SK-N-SH treated with all-trans-retinoic acid at 6 μM for 48 hours (cell line): Measurements from ENCODE around the gene ZNF148.

Experiments used
- ATAC-seq: fragments of 200-7000 bp; cut with Tn5 transposase; 3 replicates; pipeline ENCODE4 v1.9.1; 2020; ENCODE audit warnings: mild to moderate bottlenecking, moderate library complexity
- ARNTL ChIP-seq: fragments of 450-650 bp; formaldehyde crosslinking; IDR thresholded peaks from 2 replicates; pipeline ENCODE4 v1.5.0; 2020; ENCODE audit warnings: low read depth, mild to moderate bottlenecking, moderate library complexity, borderline replicate concordance
- BACH2 ChIP-seq: fragments of 250-450 bp; sonication (Bioruptor Pico); IDR thresholded peaks from 2 replicates; pipeline ENCODE4 v1.9.0; 2021; ENCODE audit warnings: mild to moderate bottlenecking, borderline replicate concordance
- CREB5 ChIP-seq: fragments of 250-450 bp; sonication (Bioruptor Pico); IDR thresholded peaks from 2 replicates; pipeline ENCODE4 v1.5.1; 2020; ENCODE audit warnings: low read depth, mild to moderate bottlenecking, moderate library complexity
- CSDC2 ChIP-seq: fragments of 250-450 bp; sonication (Bioruptor Pico); IDR thresholded peaks from 2 replicates; pipeline ENCODE4 v1.5.0; 2020; ENCODE audit warnings: mild to moderate bottlenecking, moderate library complexity
- CSRNP3 ChIP-seq: fragments of 250-450 bp; sonication (Bioruptor Pico); IDR thresholded peaks from 2 replicates; pipeline ENCODE4 v1.5.1; 2021; ENCODE audit warnings: mild to moderate bottlenecking, moderate library complexity
- ESRRG ChIP-seq: fragments of 250-450 bp; sonication (Bioruptor Pico); IDR thresholded peaks from 2 replicates; pipeline ENCODE4 v1.6.1; 2021; ENCODE audit warnings: mild to moderate bottlenecking
- ISL1 ChIP-seq: fragments of 250-450 bp; sonication (Bioruptor Pico); IDR thresholded peaks from 2 replicates; pipeline ENCODE4 v2.1.2; 2022; ENCODE audit warnings: mild to moderate bottlenecking, moderate library complexity
- PATZ1 ChIP-seq: fragments of 250-450 bp; sonication (Bioruptor Pico); IDR thresholded peaks from 2 replicates; pipeline ENCODE4 v1.8.0; 2020; ENCODE audit warnings: mild to moderate bottlenecking, moderate library complexity, borderline replicate concordance
- POU6F1 ChIP-seq: fragments of 250-450 bp; sonication (Bioruptor Pico); IDR thresholded peaks from 2 replicates; pipeline ENCODE4 v1.8.0; 2021; ENCODE audit warnings: low read depth, mild to moderate bottlenecking, moderate library complexity, borderline replicate concordance
- PPARA ChIP-seq: fragments of 250-450 bp; sonication (Bioruptor Pico); IDR thresholded peaks from 2 replicates; pipeline ENCODE4 v1.5.0; 2020; ENCODE audit warnings: mild to moderate bottlenecking, borderline replicate concordance
- RARB ChIP-seq: fragments of 250-450 bp; sonication (Bioruptor Pico); IDR thresholded peaks from 2 replicates; pipeline ENCODE4 v1.8.0; 2021; ENCODE audit warnings: mild to moderate bottlenecking, moderate library complexity
- TCF4 ChIP-seq: fragments of 250-450 bp; sonication (Bioruptor Pico); IDR thresholded peaks from 2 replicates; pipeline ENCODE4 v1.8.0; 2021; ENCODE audit warnings: mild to moderate bottlenecking, moderate library complexity, borderline replicate concordance
- ZC3H10 ChIP-seq: fragments of 250-450 bp; sonication (Bioruptor Pico); IDR thresholded peaks from 2 replicates; pipeline ENCODE4 v1.5.1; 2021; ENCODE audit warnings: mild to moderate bottlenecking, moderate library complexity
- ZFP3 ChIP-seq: fragments of 250-450 bp; sonication (Bioruptor Pico); IDR thresholded peaks from 2 replicates; pipeline ENCODE4 v1.5.0; 2020; ENCODE audit warnings: mild to moderate bottlenecking, moderate library complexity
- ZFP30 ChIP-seq: fragments of 450-650 bp; formaldehyde crosslinking; IDR thresholded peaks from 2 replicates; pipeline ENCODE4 v1.5.0; 2022; ENCODE audit warnings: mild to moderate bottlenecking, moderate library complexity
- ZNF70 ChIP-seq: fragments of 450-650 bp; formaldehyde crosslinking; IDR thresholded peaks from 2 replicates; pipeline ENCODE4 v1.5.0; 2020; ENCODE audit warnings: mild to moderate bottlenecking, moderate library complexity
- ZNF8 ChIP-seq: fragments of 450-650 bp; formaldehyde crosslinking; IDR thresholded peaks from 2 replicates; pipeline ENCODE4 v1.5.0; 2020; ENCODE audit warnings: mild to moderate bottlenecking, moderate library complexity
- TF ChIP-seq, protein P1 (sequence below): fragments of 250-450 bp; sonication (Bioruptor Pico); IDR thresholded peaks from 2 replicates; pipeline ENCODE4 v1.5.0; 2020; ENCODE audit warnings: mild to moderate bottlenecking, moderate library complexity

Gene ZNF148

GRCh38 chr3:125192190-125193035, 182.7 kb downstream of the ZNF148 start:
- ATAC-seq = no peak
- no peak for TF ChIP-seq CREB5
- no peak for TF ChIP-seq ZNF70 (CRISPR knock-in tag)
- TF ChIP-seq, all 23 proteins: peak for 0

DNA sequence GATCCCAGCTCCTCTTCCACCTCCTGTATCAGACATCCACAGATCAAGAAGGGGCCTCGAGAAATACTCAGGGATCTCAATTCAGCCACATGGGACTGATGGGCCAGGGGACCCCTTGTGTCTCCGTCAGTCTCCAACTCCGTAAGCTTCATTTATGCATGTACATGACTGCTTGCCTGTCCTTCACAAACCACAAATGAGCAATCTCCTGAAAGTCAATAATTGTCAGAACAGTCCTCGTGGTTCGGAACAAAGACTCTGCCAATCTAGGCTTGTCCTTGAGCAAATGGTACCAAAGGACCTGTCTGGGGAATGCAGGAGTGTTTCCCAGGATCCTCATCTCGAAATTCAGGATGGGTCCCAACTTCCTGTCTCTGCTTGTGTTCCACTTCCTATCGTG, 183.4 kb downstream of the ZNF148 start:
- ATAC-seq = no peak
- TF ChIP-seq BACH2 (no peak), ZNF70 (CRISPR knock-in tag) (no peak), POU6F1 (no peak), ZFP30 (no peak), ISL1 (CRISPR knock-in tag) (no peak), RARB (no peak)
- TF ChIP-seq, protein P1, sequence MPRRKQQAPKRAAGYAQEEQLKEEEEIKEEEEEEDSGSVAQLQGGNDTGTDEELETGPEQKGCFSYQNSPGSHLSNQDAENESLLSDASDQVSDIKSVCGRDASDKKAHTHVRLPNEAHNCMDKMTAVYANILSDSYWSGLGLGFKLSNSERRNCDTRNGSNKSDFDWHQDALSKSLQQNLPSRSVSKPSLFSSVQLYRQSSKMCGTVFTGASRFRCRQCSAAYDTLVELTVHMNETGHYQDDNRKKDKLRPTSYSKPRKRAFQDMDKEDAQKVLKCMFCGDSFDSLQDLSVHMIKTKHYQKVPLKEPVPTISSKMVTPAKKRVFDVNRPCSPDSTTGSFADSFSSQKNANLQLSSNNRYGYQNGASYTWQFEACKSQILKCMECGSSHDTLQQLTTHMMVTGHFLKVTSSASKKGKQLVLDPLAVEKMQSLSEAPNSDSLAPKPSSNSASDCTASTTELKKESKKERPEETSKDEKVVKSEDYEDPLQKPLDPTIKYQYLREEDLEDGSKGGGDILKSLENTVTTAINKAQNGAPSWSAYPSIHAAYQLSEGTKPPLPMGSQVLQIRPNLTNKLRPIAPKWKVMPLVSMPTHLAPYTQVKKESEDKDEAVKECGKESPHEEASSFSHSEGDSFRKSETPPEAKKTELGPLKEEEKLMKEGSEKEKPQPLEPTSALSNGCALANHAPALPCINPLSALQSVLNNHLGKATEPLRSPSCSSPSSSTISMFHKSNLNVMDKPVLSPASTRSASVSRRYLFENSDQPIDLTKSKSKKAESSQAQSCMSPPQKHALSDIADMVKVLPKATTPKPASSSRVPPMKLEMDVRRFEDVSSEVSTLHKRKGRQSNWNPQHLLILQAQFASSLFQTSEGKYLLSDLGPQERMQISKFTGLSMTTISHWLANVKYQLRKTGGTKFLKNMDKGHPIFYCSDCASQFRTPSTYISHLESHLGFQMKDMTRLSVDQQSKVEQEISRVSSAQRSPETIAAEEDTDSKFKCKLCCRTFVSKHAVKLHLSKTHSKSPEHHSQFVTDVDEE (CRISPR knock-in tag) = no peak

DNA sequence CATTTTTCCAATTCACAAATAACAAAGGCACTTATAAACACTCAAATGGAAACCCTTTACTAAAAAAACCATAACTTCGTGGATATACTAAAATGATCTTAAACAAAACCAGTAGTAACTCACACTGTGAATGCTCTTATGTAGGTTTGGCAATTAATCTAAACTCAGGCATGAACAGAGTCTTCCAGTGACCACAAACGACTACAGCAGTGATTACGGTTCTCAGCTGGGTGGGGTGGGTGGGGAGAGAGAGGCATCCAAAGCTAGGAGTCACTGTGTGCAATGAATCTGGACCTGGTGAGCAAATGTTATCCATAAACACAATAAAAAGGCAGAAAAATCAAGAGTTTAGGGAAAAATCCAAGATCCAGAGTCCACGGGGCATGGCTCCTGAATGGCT, 183.9 kb downstream of the ZNF148 start:
- no peak for TF ChIP-seq CSDC2 (CRISPR knock-in tag)
- TF ChIP-seq, all 23 proteins: peak for 0
- no peak for ATAC-seq

- no peak for ATAC-seq
These were observed 184.3 kb downstream of the ZNF148 start for GRCh38 chr3:125190786-125191185.

More at GRCh38 chr3:125190786-125191185, 184.3 kb downstream of the ZNF148 start:
- TF ChIP-seq TCF4 = no peak
- TF ChIP-seq ARNTL = no peak
- TF ChIP-seq, protein P1 (CRISPR knock-in tag) = no peak
- TF ChIP-seq ESRRG (CRISPR knock-in tag) = no peak
- no peak for TF ChIP-seq ZFP30
- no peak for TF ChIP-seq BACH2
- no peak for TF ChIP-seq ZC3H10
- no peak for TF ChIP-seq ZNF8 (CRISPR knock-in tag)
- TF ChIP-seq RARB = no peak
- no peak for TF ChIP-seq ZFP3 (CRISPR knock-in tag)
- no peak for TF ChIP-seq CREB5
- no peak for TF ChIP-seq PPARA
- no peak for TF ChIP-seq PATZ1 (CRISPR knock-in tag)
- no peak for TF ChIP-seq CSRNP3 (CRISPR knock-in tag)
- TF ChIP-seq, all 23 proteins: peak for 0
